Kidney (tissue), 14 donors: ENCODE measurements around the gene HSD11B1L. TPM values are rescaled to one million over a fixed set of nuclear protein-coding genes. Genes with fewer than 3 reads are reported as not detected.
"Not testable (repeated sequence)": the region's sequence is repeated elsewhere in the genome, so short reads cannot be mapped to it uniquely, and the experiment has no call there.

Experiments used
- DNase-seq, 5 donors: peaks; one replicate each; pipeline ENCODE4 v3.0.0-alpha.2; 2013 to 2020
- FAIRE-seq: peaks from 2 replicates; lab custom pipeline; 2012; peaks lifted over from hg19 to GRCh38; lab: Jason Lieb, UNC
- H3K27ac ChIP-seq, 2 donors: one replicate each; pipeline ENCODE4 v1.7.0; 2013; ENCODE audit warnings: low read depth in 2 of 2, low read length in 2 of 2, inconsistent platforms in 1 of 2
- H3K27me3 ChIP-seq: one replicate; pipeline ENCODE4 v1.7.1; 2013; ENCODE audit warnings: low read length, inconsistent platforms; ENCODE audit not compliant: control insufficient read depth, insufficient read depth
- H3K36me3 ChIP-seq, 3 donors: one replicate each; pipeline versions ENCODE4 v1.7.0 to v1.7.1; 2013; ENCODE audit warnings: low read length in 3 of 3, control low read depth in 1 of 3, inconsistent platforms in 1 of 3; ENCODE audit not compliant: insufficient read depth in 3 of 3, control insufficient read depth in 2 of 3
- H3K4me1 ChIP-seq, 3 donors: one replicate each; pipeline versions ENCODE4 v1.7.0 to v1.7.1; 2013; ENCODE audit warnings: low read length in 3 of 3, inconsistent platforms in 1 of 3, low read depth in 1 of 3; ENCODE audit not compliant: control insufficient read depth in 2 of 3, insufficient read depth in 2 of 3
- H3K4me3 ChIP-seq, 3 donors: one replicate each; pipeline versions ENCODE4 v1.7.0 to v1.8.1; 2013; ENCODE audit warnings: low read length in 3 of 3, control low read depth in 1 of 3, inconsistent platforms in 1 of 3
- H3K9ac ChIP-seq, 3 donors: one replicate each; pipeline versions ENCODE4 v1.7.0 to v1.7.1; 2013; ENCODE audit warnings: low read length in 3 of 3, control low read depth in 1 of 3, inconsistent platforms in 1 of 3
- H3K9me3 ChIP-seq, 3 donors: one replicate each; pipeline versions ENCODE4 v1.7.0 to v1.7.1; 2013; ENCODE audit warnings: low read length in 3 of 3, control low read depth in 1 of 3, inconsistent platforms in 1 of 3; ENCODE audit not compliant: control insufficient read depth in 2 of 3, insufficient read depth in 1 of 3
- intact Hi-C: fragments of 100-400 bp; cut with DNase I; formaldehyde crosslinking; loops from one replicate; pipeline ENCODE4 v1.11.1; 2022
- polyA plus RNA-seq: library from polyadenylated mRNA; stranded (reverse); fragments of 350-450 nt; fragmentation: Illumina TruSeq; extraction: RNeasy Lipid Tissue Mini Kit (QIAGEN cat#74804); gene quantifications from one replicate; pipeline ENCODE4 v1.2.3, GENCODE V29; 2014; ENCODE audit warnings: low read depth, low replicate concordance; ENCODE audit not compliant: insufficient read depth
- total RNA-seq: library from RNA; stranded (reverse); fragmentation: NEBNext Ultra II Directional; extraction: Animal tissue kit (Norgen Biotek cat#: 25700); gene quantifications from one replicate; pipeline ENCODE4 v1.2.1, GENCODE V29; 2021
- TF ChIP-seq, protein P1 (sequence below): IDR thresholded peaks from 3 replicates; pipeline ENCODE4 v1.5.1; 2012; ENCODE audit warnings: mild to moderate bottlenecking, moderate library complexity, borderline replicate concordance; ENCODE audit not compliant: insufficient read depth; ENCODE audit errors: extremely low read depth
- donor health status: control.
- donor health status: control.
- donor health status: control.
- donor health status: control.
- donor health status: control.
- donor health status: DM: yes; HTN: yes; CAD: no.
- donor health status: Normal renal cell carcinoma (clear cell type).

HSD11B1L gene
- total and polyA plus RNA-seq, 2 donors from 2014 or later, result 7.8 to 29.9 TPM

DNA sequence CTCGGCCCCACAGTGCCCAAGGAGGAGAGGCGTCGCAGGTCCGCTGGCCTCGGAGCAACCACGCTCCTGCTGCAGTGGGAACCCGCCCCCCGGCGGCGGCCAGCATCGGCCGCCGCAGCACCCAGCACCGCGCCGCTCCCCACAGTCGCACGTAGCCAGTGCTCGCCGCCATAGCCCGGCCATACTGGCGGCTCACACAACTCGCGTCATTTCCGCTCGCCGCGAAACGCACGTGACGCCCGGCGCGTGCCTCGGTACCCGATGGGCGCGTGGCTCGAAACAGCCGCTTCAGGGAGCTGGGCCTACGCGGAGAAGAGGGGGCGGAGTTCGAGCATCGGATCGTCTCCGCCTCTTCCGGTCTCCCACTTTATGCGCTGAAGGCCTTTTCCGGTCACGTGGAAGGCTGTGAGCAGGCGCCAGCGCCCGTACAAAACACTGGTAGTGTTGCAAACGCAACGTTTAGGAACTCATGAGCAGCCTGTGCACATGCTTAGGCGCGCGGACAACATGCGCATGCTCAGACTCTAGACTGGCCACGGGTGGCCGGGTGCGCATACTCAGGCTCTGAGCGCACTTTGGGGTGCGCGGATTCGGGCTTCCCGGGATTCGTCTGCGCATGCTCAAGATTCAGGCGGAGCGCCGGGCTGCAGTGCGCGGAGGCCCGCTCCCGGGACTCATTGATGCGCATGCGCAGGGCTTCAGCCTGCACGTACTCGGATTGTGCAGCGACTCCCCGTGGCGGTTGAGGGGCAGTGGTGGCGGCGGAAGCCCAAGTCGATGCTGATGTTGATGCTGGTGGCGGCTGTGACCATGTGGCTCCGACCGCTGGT lies 39.3 kb downstream of the HSD11B1L start, which contains the start of the genes CATSPERD and LONP1:
Gene CATSPERD, plus strand, starts transcription at position 677 of the 830 bp plus-strand sequence. Its CDS starts 101 bp downstream, at position 778.
Gene LONP1, minus strand, starts transcription at position 186 of the 830 bp plus-strand sequence. Its CDS starts 14 bp downstream, at position 172.
- DNase-seq (peak; percentile 99 to 100 (median 100)), FAIRE-seq (peak; percentile 68)
- Histone ChIP-seq H3K4me3 (peak within 1 kb of the TSS; percentile 81 to 99 (median 98)), H3K36me3 (peaks cover 0 to 3% (median 0%) of the 10 kb centered on the region in 3 donors), H3K27ac (peak within 1 kb of the TSS; percentile 94 to 98), H3K4me1 (peaks cover 0 to 17% (median 4%) of the 10 kb centered on the region in 3 donors), H3K9ac (peak within 1 kb of the TSS; percentile 71 to 92 (median 80)), H3K27me3 (no peaks in the 10 kb centered on the region), H3K9me3 (no peaks in the 10 kb centered on the region)
- intact Hi-C loops, result no loop called here
- TF ChIP-seq, protein P1, sequence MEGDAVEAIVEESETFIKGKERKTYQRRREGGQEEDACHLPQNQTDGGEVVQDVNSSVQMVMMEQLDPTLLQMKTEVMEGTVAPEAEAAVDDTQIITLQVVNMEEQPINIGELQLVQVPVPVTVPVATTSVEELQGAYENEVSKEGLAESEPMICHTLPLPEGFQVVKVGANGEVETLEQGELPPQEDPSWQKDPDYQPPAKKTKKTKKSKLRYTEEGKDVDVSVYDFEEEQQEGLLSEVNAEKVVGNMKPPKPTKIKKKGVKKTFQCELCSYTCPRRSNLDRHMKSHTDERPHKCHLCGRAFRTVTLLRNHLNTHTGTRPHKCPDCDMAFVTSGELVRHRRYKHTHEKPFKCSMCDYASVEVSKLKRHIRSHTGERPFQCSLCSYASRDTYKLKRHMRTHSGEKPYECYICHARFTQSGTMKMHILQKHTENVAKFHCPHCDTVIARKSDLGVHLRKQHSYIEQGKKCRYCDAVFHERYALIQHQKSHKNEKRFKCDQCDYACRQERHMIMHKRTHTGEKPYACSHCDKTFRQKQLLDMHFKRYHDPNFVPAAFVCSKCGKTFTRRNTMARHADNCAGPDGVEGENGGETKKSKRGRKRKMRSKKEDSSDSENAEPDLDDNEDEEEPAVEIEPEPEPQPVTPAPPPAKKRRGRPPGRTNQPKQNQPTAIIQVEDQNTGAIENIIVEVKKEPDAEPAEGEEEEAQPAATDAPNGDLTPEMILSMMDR, result peak; percentile 95

GRCh38 chr19:5727453-5728050 lies 46.7 kb downstream of the HSD11B1L start:
- no peak overlapping the region for H3K4me3 ChIP-seq
- TF ChIP-seq, protein P1, result no peak
- no peaks in the 10 kb centered on the region for H3K9me3 ChIP-seq
- FAIRE-seq (no peak), DNase-seq (no peak)
- H3K4me1 ChIP-seq, result no peaks in the 10 kb centered on the region
- no peaks in the 10 kb centered on the region for H3K36me3 ChIP-seq
- no peaks in the 10 kb centered on the region for H3K27me3 ChIP-seq
- H3K9ac ChIP-seq, result no peak overlapping the region
- intact Hi-C loops, result no loop called here
- no peak overlapping the region for H3K27ac ChIP-seq

GRCh38 chr19:5733172-5733571 lies 52.3 kb downstream of the HSD11B1L start:
- H3K4me1 ChIP-seq, H3K27ac ChIP-seq, H3K27me3 ChIP-seq, FAIRE-seq, H3K9ac ChIP-seq, H3K4me3 ChIP-seq, H3K36me3 ChIP-seq, intact Hi-C loops, H3K9me3 ChIP-seq, DNase-seq: not testable (repeated sequence)

Other genes starting within 250 kb of the HSD11B1L start
- not detected for gene ZNRF4, start 225.6 kb upstream of the HSD11B1L start, total RNA-seq
- not detected for gene ZNRF4, start 225.6 kb upstream of the HSD11B1L start, polyA plus RNA-seq
- 0.94 TPM for gene TINCR, start 113.1 kb upstream of the HSD11B1L start, total RNA-seq
- 2.2 TPM for gene TINCR, start 113.1 kb upstream of the HSD11B1L start, polyA plus RNA-seq
- gene SAFB2, start 58.3 kb upstream of the HSD11B1L start, total RNA-seq, result 113 TPM
- 67.1 TPM for gene SAFB2, start 58.3 kb upstream of the HSD11B1L start, polyA plus RNA-seq
- 88.6 TPM for gene SAFB, start 57.9 kb upstream of the HSD11B1L start, total RNA-seq
- gene SAFB, start 57.9 kb upstream of the HSD11B1L start, polyA plus RNA-seq, result 35.0 TPM
- gene MICOS13, start 511 bp upstream of the HSD11B1L start, total RNA-seq, result 74.6 TPM
- 244 TPM for gene MICOS13, start 511 bp upstream of the HSD11B1L start, polyA plus RNA-seq
- gene RPL36, start 9.3 kb downstream of the HSD11B1L start, total RNA-seq, result 564 TPM
- gene RPL36, start 9.3 kb downstream of the HSD11B1L start, polyA plus RNA-seq, result 1,593 TPM
- gene LONP1, start 39.1 kb downstream of the HSD11B1L start, total RNA-seq, result 67.1 TPM
- gene LONP1, start 39.1 kb downstream of the HSD11B1L start, polyA plus RNA-seq, result 71.5 TPM
- gene CATSPERD, start 39.6 kb downstream of the HSD11B1L start, total RNA-seq, result not detected
- not detected for gene CATSPERD, start 39.6 kb downstream of the HSD11B1L start, polyA plus RNA-seq
- 4.2 TPM for gene PRR22, start 103.7 kb downstream of the HSD11B1L start, total RNA-seq
- 4.1 TPM for gene PRR22, start 103.7 kb downstream of the HSD11B1L start, polyA plus RNA-seq
- gene DUS3L, start 110.1 kb downstream of the HSD11B1L start, total RNA-seq, result 37.6 TPM
- 18.1 TPM for gene DUS3L, start 110.1 kb downstream of the HSD11B1L start, polyA plus RNA-seq
- 3.5 TPM for gene NRTN, start 124.0 kb downstream of the HSD11B1L start, total RNA-seq
- 5.8 TPM for gene NRTN, start 124.0 kb downstream of the HSD11B1L start, polyA plus RNA-seq
- 13.0 TPM for gene FUT6, start 158.7 kb downstream of the HSD11B1L start, total RNA-seq
- 58.4 TPM for gene FUT6, start 158.7 kb downstream of the HSD11B1L start, polyA plus RNA-seq
- 3.0 TPM for gene FUT3, start 170.4 kb downstream of the HSD11B1L start, total RNA-seq
- 6.5 TPM for gene FUT3, start 170.4 kb downstream of the HSD11B1L start, polyA plus RNA-seq
- gene FUT5, start 189.5 kb downstream of the HSD11B1L start, total RNA-seq, result 0.22 TPM
- not detected for gene FUT5, start 189.5 kb downstream of the HSD11B1L start, polyA plus RNA-seq
- gene NDUFA11, start 222.8 kb downstream of the HSD11B1L start, total RNA-seq, result 200 TPM
- 763 TPM for gene NDUFA11, start 222.8 kb downstream of the HSD11B1L start, polyA plus RNA-seq
- 8.7 TPM for gene VMAC, start 223.8 kb downstream of the HSD11B1L start, total RNA-seq
- gene VMAC, start 223.8 kb downstream of the HSD11B1L start, polyA plus RNA-seq, result 2.3 TPM
- 82.1 TPM for gene CAPS, start 233.2 kb downstream of the HSD11B1L start, total RNA-seq
- gene CAPS, start 233.2 kb downstream of the HSD11B1L start, polyA plus RNA-seq, result 53.0 TPM